AG10803 (cell line): Measurements from ENCODE around the gene PML.
"Not testable (repeated sequence)": the region's sequence is repeated elsewhere in the genome, so short reads cannot be mapped to it uniquely, and the experiment has no call there.

Source experiments
- DNase-seq: peaks from one replicate; pipeline ENCODE4 v3.0.0; 2010; ENCODE audit warnings: low read depth
- H3K4me3 ChIP-seq: 2 replicates; pipeline ENCODE4 v1.5.1; 2011; ENCODE audit warnings: mild to moderate bottlenecking, low read length, control low read depth
- TF ChIP-seq, protein P1 (sequence below): conservative IDR thresholded peaks from 2 replicates; pipeline ENCODE4 v1.5.1; 2011; ENCODE audit warnings: mild to moderate bottlenecking, low read length, control low read depth, inconsistent platforms

Gene PML

DNA sequence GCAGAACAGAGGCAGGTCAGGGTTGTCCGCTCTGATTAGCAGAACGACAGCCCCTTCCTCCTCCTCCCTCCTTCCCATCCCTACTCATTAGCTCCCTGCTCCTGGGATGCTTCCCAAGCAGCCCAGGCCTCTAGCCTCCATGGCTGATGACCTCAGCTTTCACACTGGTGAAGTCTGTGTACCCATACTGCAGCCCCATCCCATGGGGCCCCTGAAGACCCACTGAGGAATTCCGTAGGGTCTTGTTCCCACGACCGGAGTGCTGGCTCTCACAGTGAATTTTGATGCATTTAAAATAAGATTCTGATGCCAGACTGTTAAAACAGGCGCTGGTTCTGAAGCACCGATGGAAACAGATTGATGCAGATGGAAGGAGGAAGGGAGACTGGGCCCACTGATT lies 51.8 kb downstream of the PML start:
- no peak for DNase-seq
- H3K4me3 ChIP-seq = no peak overlapping the region
- TF ChIP-seq, protein P1, sequence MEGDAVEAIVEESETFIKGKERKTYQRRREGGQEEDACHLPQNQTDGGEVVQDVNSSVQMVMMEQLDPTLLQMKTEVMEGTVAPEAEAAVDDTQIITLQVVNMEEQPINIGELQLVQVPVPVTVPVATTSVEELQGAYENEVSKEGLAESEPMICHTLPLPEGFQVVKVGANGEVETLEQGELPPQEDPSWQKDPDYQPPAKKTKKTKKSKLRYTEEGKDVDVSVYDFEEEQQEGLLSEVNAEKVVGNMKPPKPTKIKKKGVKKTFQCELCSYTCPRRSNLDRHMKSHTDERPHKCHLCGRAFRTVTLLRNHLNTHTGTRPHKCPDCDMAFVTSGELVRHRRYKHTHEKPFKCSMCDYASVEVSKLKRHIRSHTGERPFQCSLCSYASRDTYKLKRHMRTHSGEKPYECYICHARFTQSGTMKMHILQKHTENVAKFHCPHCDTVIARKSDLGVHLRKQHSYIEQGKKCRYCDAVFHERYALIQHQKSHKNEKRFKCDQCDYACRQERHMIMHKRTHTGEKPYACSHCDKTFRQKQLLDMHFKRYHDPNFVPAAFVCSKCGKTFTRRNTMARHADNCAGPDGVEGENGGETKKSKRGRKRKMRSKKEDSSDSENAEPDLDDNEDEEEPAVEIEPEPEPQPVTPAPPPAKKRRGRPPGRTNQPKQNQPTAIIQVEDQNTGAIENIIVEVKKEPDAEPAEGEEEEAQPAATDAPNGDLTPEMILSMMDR = no peak

DNA sequence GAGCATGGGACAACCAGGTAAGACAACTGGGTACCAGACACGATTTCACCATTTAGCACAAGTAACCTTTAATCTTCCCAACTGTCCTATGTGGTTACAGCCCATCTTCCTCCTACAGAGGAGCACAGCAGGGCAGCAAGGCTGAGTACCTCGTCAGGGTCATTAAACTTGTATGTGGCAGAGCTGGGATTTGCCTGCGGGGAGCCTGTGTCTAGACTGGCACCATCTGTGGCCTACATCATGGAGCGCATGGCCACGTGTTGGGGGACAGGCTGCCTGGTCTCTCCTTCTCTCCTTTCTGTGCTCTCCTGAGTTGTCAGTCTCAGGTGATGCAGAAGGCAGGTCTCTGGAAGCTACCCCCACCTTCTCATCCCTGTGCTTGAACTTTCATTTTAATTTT lies 55.6 kb downstream of the PML start:
- TF ChIP-seq, protein P1 = no peak
- H3K4me3 ChIP-seq = no peak overlapping the region
- no peak for DNase-seq

DNA sequence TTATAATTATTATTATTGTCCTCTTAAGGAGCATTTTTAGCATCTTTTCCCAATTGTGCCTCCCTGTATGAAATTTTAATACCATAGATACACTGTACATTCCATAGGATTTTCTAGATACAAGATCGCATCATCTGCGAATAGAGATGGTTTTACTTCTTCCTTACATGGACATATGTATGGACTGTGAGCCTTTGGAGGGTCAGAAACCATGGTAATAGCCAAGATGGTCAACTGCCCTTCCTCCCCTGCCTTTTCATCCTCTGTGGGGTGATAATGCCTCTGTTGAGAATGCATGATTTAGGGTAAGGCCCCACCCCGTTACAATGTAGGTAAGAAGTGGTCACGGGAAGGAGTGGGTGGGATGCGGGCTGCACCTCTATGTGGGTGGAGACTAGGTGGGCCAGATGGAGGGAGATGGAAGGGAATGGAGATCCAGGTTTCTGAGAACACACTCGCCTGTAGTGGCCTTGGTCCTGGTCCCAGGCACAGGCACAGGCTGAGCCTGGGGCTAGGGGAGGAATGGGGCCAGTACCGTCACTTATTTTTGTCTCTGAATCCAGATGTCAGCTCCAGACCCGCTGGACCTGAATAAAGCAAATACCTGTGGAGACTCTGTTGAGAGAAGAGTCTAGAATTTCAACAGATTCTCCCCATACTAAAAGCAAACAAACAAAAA lies 56.2 kb downstream of the PML start:
- no peak for DNase-seq
- TF ChIP-seq, protein P1 = no peak
- no peak overlapping the region for H3K4me3 ChIP-seq

DNA sequence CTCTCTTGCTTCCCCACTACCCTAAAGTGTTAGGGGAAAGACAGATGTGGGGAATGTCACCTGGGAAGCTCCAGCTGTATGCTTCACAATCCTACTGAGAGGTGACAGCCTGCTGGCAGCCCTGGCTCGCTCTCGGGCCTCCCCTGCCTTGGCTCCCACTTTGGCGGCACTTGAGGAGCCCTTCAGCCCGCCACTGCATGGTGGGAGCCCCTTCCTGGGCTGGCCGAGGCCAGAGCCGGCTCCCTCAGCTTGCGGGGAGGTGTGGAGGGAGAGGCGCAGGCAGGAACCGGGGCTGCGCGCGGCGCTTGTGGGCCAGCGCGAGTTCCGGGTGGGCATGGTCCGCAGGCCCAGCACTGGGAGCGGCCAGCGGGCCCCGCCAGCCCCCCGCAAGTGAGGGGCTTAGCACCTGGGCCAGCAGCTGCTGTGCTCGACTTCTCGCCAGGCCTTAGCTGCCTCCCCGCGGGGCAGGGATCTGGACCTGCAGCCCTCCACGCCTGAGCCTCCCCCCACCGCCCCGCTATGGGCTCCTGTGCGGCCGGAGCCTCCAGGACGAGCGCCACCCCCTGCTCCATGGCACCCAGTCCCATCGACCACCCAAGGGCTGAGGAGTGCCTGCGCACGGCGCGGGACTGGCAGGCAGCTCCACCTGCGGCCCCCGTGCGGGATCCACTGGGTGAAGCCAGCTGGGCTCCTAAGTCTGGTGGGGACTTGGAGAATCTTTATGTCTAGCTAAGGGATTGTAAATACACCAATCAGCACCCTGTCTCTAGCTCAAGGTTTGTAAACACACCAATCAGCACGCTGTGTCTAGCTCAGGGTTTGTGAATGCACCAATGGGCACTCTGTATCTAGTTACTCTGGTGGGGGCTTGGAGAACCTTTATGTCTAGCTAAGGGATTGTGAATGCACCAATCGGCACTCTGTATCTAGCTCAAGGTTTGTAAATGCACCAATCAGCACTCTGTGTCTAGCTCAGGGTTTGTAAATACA lies 58.0 kb downstream of the PML start:
- not testable (repeated sequence) for H3K4me3 ChIP-seq, DNase-seq

DNA sequence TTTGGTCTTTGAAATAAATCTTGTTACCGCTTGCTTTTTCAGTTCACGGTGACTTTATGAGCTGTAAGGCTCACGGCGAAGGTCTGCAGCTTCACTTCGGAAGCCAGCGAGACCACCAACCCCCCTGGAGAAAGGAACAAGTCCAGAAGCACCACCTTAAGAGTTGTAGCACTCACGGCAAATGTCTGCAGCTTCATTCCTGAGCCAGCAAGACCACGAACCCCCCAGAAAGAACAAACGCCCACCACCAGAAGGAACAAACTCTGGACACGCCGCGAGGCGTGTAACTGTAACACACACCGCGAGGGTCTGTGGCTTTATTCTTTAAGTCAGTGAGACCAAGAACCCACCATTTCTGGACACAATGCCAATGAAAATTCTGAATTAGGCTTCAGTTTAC lies 59.0 kb downstream of the PML start:
- DNase-seq = no peak
- TF ChIP-seq, protein P1 = no peak

DNA sequence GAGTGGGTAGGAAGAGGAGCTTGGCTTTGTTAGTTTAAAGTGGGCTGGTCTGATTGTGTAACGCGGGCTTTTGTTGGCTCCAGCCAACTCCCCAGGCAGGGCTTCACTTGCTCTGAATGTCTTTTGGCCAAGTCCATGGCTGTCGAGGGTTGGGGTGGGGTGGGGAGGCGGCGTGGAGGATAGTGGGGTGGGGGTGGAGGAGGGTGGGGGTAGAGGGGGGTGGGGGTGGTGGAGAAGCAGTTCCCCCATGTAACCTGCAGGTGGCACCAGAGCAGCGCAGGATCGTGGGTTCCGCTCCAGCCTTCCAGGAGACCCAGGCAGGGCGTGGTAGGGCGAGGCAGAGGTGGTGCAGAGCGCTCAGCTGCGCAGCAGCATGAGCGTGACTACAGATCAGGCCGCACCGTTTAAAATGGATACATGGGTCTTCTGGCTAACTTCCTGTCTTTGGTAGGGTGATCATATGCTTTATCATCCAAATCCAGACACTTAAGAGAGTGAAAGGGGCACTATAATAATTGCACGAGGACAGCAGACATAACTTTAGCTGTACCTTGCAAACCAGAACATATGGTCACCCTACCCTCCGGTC lies 59.5 kb downstream of the PML start:
- TF ChIP-seq, protein P1 = peak; percentile 65
- no peak overlapping the region for H3K4me3 ChIP-seq
- peak; percentile 95 for DNase-seq

More for the DNA sequence above, 59.0 kb downstream of the PML start:
- no peak overlapping the region for H3K4me3 ChIP-seq

DNA sequence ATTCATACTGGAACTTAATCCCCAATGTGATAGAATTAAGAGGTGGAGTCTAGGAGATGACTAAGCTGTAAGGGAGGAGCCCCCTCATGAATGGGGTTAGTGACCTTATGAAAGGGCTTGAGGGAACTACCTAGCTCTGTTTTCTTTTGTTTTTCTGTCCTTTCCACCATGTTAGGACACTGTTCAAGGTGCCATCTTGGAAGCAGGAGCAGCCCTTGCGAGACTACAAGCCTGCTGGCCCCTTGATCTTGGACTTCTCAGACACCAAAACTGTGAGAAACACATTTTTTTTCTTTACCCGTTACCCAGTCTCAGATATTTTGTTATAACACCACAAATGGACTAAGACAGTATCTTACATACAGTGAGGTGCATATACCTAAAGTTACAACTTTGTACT lies 61.3 kb downstream of the PML start:
- no peak for DNase-seq
- TF ChIP-seq, protein P1 = no peak
- no peak overlapping the region for H3K4me3 ChIP-seq

DNA sequence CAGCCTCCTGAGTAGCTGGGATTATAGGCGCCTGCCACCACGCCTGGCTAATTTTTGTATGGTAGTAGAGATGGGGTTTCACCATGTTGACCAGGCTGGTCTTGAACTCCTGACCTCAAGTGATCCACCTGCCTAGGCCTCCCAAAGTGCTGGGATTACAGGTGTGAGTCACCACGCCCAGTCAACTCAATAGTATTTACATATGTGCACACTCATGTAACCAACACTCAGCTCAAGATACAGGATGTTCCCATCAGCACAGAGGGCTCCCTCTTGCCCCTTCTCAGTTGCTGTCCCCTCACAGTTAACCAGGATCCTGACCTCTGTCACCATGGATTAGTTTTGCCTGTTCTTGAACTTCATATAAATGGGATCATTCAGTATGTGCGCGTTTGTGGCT lies 61.8 kb downstream of the PML start:
- not testable (repeated sequence) for H3K4me3 ChIP-seq, DNase-seq

DNA sequence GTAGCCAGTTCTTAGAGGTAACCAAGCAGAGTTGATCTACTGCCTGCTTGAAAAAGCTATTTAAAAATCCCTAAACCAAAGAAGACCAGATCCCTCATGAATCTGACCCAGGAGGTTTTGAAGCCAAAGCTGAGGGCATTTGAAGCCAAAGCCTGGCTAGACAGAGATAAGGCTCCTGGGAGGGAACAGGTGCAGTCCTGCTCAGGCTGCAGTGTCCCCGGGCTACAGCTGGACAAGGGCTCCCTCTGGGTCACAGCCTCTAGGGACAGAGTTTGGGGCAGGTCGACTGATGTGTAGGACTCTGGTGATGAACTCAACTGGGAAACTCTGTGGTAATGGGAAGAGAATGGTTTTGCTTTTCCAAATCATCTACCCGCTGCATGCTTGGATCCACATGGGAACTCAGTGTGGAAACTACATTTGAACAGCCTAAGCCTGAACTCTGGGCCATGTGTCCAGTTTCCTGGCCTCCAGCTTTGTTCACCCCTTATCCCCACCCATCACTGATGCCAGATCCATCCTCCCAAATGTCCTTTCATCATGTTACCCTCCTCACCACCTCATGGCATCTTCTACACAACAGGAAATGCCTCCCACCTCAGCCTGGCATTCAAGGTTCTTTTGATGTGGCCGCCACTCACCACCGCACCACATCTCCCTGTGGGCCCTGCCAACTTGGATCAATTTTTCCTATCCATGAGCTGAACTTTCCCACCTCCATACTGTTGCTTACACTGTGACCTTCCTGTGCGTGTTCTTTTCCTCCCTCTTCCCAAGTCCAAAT lies 64.7 kb downstream of the PML start:
- not testable (repeated sequence) for H3K4me3 ChIP-seq, DNase-seq
